ENCODE data around the gene LAMC3.

The LAMC3 gene

GRCh38 chr9:130975932-130976841 lies 32.8 kb upstream of the LAMC3 start:
- no peak overlapping the region for H3K27ac ChIP-seq
- H3K27me3 ChIP-seq (replicated peaks), result peaks cover 69% of the 10 kb centered on the region
- no peak for DNase-seq
- no peaks in the 10 kb centered on the region for H3K36me3 ChIP-seq (replicated peaks)
- no peak overlapping the region for H3K4me3 ChIP-seq (ENCODE audit: low read depth, low read length)
- no peak for TF ChIP-seq CTCF (IDR thresholded peaks at IDR 0.05; ENCODE audit: low read depth, low read length, missing control alignments)
- in situ Hi-C loops (cut with HindIII; ENCODE audit: low pct_ligation_motif_present, low sequenced_read_pairs), result no loop called here

GRCh38 chr9:130977811-130978221 lies 31.2 kb upstream of the LAMC3 start:
- no peak for TF ChIP-seq CTCF (IDR thresholded peaks at IDR 0.05; ENCODE audit: low read depth, low read length, missing control alignments)
- Histone ChIP-seq H3K36me3 (replicated peaks) (no peaks in the 10 kb centered on the region), H3K27me3 (replicated peaks) (peaks cover 71% of the 10 kb centered on the region), H3K4me3 (ENCODE audit: low read depth, low read length) (no peak overlapping the region), H3K27ac (no peak overlapping the region)
- in situ Hi-C loops (cut with HindIII; ENCODE audit: low pct_ligation_motif_present, low sequenced_read_pairs), result no loop called here
- DNase-seq, result no peak

DNA sequence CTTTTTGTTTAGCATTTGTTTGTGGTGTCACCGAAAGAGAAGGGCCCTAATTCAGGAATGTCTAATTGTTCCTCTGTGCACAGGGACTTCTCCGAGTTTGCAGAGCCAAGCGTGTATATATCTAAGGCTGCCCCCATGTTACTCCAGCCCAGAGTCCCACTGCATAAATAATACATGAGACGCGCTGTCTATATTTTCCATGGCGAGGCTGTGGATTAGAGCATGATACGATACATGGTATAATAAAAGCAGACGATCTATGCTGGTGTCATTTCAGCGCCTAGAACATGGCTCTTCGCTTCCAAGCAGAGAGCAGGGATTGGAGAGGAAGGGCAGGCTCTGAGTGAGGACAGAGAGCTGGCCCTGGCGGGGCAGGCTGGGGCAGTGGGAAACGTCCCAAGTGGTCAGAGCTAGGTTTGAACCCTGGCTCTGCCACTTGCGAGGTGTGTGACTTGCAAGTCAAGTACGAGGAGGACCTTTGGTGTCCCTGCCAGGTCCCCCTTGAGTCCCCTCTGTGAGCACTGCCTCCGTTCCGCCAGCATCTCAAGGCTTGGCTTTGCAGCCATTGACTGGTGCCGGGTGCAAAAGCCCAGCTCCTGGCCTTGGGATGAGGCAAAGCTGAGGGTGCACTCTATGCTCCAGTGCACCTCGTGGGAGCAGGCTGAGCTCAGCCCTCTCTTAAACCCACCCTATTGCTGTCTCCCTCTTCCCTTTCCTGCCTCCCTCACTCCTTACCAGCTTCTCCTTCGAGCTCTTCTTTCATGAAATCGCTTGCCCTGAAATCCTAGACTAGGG lies 29.2 kb upstream of the LAMC3 start:
- no peak for TF ChIP-seq CTCF (IDR thresholded peaks at IDR 0.05; ENCODE audit: low read depth, low read length, missing control alignments)
- Histone ChIP-seq H3K36me3 (replicated peaks) (no peaks in the 10 kb centered on the region), H3K4me3 (ENCODE audit: low read depth, low read length) (no peak overlapping the region), H3K27ac (no peak overlapping the region), H3K27me3 (replicated peaks) (peaks cover 68% of the 10 kb centered on the region)
- in situ Hi-C loops (cut with HindIII; ENCODE audit: low pct_ligation_motif_present, low sequenced_read_pairs), result no loop called here
- DNase-seq, result no peak

DNA sequence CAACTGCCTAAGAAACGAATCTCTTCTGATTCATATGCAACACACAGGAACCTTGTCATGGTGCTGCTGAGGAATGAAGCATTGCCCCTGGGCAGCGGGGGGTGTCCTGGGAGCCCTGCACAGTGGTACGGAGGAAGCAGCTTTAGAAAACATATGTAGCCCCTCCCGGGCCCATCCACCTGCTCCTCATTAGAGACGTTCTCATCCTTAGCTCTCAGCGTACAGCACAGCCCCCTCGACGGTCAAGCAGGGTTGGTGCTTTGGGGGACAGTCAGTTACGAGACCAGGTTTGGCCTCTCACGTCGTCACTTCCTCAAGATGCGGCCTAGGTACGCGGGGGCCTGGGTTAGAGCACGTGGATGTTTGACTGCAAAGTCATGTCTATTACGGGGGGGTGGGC lies 28.4 kb upstream of the LAMC3 start:
- Histone ChIP-seq H3K4me3 (ENCODE audit: low read depth, low read length) (no peak overlapping the region), H3K36me3 (replicated peaks) (no peaks in the 10 kb centered on the region)

More for the DNA sequence above, 28.4 kb upstream of the LAMC3 start:
- TF ChIP-seq CTCF (IDR thresholded peaks at IDR 0.05; ENCODE audit: low read depth, low read length, missing control alignments), result no peak
- DNase-seq, result no peak
- Histone ChIP-seq H3K27me3 (replicated peaks) (peaks cover 72% of the 10 kb centered on the region), H3K27ac (peak overlapping the region; percentile 1)
- in situ Hi-C loops (cut with HindIII; ENCODE audit: low pct_ligation_motif_present, low sequenced_read_pairs), result no loop called here

Data from brain microvascular endothelial cell (primary cell).